ENCODE measurements around the gene SDR42E1. TPM values are rescaled to one million over a fixed set of nuclear protein-coding genes. Genes with fewer than 3 reads are reported as not detected.

Gene SDR42E1
- total and polyA plus RNA-seq, 2 of the 4 experiments (the other 2 are of a cell fraction), result 0.44 to 0.72 TPM

- no peak overlapping the region for H2AK9ac ChIP-seq (replicated peaks; ENCODE audit: low read depth, low read length, poor library complexity)
- TF ChIP-seq RAD21 (IDR thresholded peaks at IDR 0.05; ENCODE audit: low read length), result no peak
- TF ChIP-seq POLR2A (IDR thresholded peaks at IDR 0.05; ENCODE audit: low read depth, low read length), result no peak
- no peak for TF ChIP-seq MAFK (IDR thresholded peaks at IDR 0.05; ENCODE audit: low read depth, low read length)
- TF ChIP-seq FOS (IDR thresholded peaks at IDR 0.05; ENCODE audit: low read depth, low read length), result no peak
- TF ChIP-seq SMC3 (IDR thresholded peaks at IDR 0.05; ENCODE audit: low read depth, low read length), result no peak
- intact Hi-C loops (cut with micrococcal nuclease) (loop anchor here (2.0 kb wide), 1 partner anchor 17 kb away; no protein-coding TSS in a partner anchor), in situ Hi-C loops (cut with MboI; ENCODE audit: low sequenced_read_pairs) (no loop called here), dilution Hi-C loops (cut with HindIII; ENCODE audit: low sequenced_read_pairs, unreplicated experiment) (no loop called here)
- no peaks in the 10 kb centered on the region; the same call in 1 of the 2 replicates for H3K9me1 ChIP-seq (ENCODE audit: insufficient read depth, low read length)
- no peak overlapping the region for H2BK5ac ChIP-seq (ENCODE audit: low read depth, low read length, poor library complexity, severe bottlenecking)
- peak overlapping the region; percentile 20; the same call in 1 of the 2 replicates for H3K27ac ChIP-seq (ENCODE audit: insufficient read depth, low read length)
- H3K27me3 ChIP-seq (ENCODE audit: control insufficient read depth, insufficient read depth, low read length), result peaks cover 3% of the 10 kb centered on the region; the same call in 1 of the 2 replicates
- H3K18ac ChIP-seq (ENCODE audit: low read depth, low read length), result peak overlapping the region; percentile 97
- peak overlapping the region; percentile 95 for H4K5ac ChIP-seq (ENCODE audit: low read depth, low read length)
- ChIA-PET POLR2A (ENCODE audit: unreplicated experiment) (no interaction called here), CTCF (no interaction called here)
- H2AK5ac ChIP-seq (ENCODE audit: low read depth, low read length), result no peak overlapping the region; the same call in 1 of the 2 replicates
- H3K9me3 ChIP-seq (ENCODE audit: control insufficient read depth, insufficient read depth, low read length), result no peaks in the 10 kb centered on the region
- H3K4me1 ChIP-seq (ENCODE audit: control insufficient read depth, insufficient read depth, low read length), result peaks cover 13% of the 10 kb centered on the region
- no peak overlapping the region for H3K4me3 ChIP-seq (ENCODE audit: insufficient read depth, low read depth, low read length)
- no peak overlapping the region for H2AFZ ChIP-seq (replicated peaks; ENCODE audit: low read length, poor library complexity)
- H3K79me1 ChIP-seq (ENCODE audit: low read depth in 1 of 2, low read length in 2 of 2), result no peaks in the 10 kb centered on the region
- ATAC-seq (ENCODE audit: low read depth) (no peak), DNase-seq (no peak)
- peak overlapping the region; percentile 57 for H2BK120ac ChIP-seq (ENCODE audit: low read depth, low read length)
- no peak overlapping the region for H3K23ac ChIP-seq (ENCODE audit: low read depth, low read length)
- H2BK20ac ChIP-seq (ENCODE audit: low read depth, low read length), result peak overlapping the region; percentile 0; the same call in 1 of the 2 replicates
- no peaks in the 10 kb centered on the region for H3K36me3 ChIP-seq (ENCODE audit: control insufficient read depth, insufficient read depth, low read length)
- no CpG with 5 or more reads among the region's 2 CpGs for WGBS, 2 experiments (ENCODE audit: extremely low coverage in 2 of 2, insufficient read length in 1 of 2)
- H3K9ac ChIP-seq (ENCODE audit: low read depth, low read length), result no peak overlapping the region
- peak overlapping the region in 1 of 2 experiments; percentile 39; a peak in 1 of 4 replicates for H4K8ac ChIP-seq (ENCODE audit: low read depth in 2 of 2, low read length in 2 of 2)
- peak overlapping the region; percentile 56; the same call in 1 of the 2 replicates for H3K14ac ChIP-seq (replicated peaks; ENCODE audit: low read depth, low read length)
- no peak overlapping the region for H3K4ac ChIP-seq (ENCODE audit: low read depth, low read length)
- peak overlapping the region; percentile 27; the same call in 1 of the 3 replicates for H2BK15ac ChIP-seq (ENCODE audit: low read depth, low read length)
- no peak overlapping the region for H3K56ac ChIP-seq (ENCODE audit: extremely low read depth, insufficient read depth, low read length)
- no peaks in the 10 kb centered on the region for H4K20me1 ChIP-seq (ENCODE audit: insufficient read depth, low read length)
- H4K91ac ChIP-seq (ENCODE audit: insufficient read depth, low read depth, low read length), result peak overlapping the region; percentile 36; the same call in 1 of the 2 replicates
- H3K4me2 ChIP-seq (ENCODE audit: low read depth, low read length), result no peak overlapping the region
- BruUV-seq (replicated peaks), result no TSS peak
These were observed 34.2 kb upstream of the SDR42E1 start for GRCh38 chr16:82045465-82045864.
